GM12865 (cell line): Measurements from ENCODE around the gene GALR1.
A peak's percentile ranks its signal among the peaks of the same experiment; 100 is the strongest.

Experiments
- DNase-seq: peaks from one replicate; pipeline ENCODE4 v3.0.0; 2010; ENCODE audit warnings: low read depth
- H3K4me3 ChIP-seq: 2 replicates; pipeline ENCODE4 v1.5.1; 2011; ENCODE audit warnings: mild to moderate bottlenecking, low read depth, low read length, control low read depth
- TF ChIP-seq, protein P1 (sequence below): IDR thresholded peaks from 2 replicates; pipeline ENCODE4 v1.5.1; 2011; ENCODE audit warnings: low read length, control low read depth, low read depth, inconsistent platforms; ENCODE audit not compliant: insufficient read depth; ENCODE audit errors: missing control alignments

The GALR1 gene

DNA sequence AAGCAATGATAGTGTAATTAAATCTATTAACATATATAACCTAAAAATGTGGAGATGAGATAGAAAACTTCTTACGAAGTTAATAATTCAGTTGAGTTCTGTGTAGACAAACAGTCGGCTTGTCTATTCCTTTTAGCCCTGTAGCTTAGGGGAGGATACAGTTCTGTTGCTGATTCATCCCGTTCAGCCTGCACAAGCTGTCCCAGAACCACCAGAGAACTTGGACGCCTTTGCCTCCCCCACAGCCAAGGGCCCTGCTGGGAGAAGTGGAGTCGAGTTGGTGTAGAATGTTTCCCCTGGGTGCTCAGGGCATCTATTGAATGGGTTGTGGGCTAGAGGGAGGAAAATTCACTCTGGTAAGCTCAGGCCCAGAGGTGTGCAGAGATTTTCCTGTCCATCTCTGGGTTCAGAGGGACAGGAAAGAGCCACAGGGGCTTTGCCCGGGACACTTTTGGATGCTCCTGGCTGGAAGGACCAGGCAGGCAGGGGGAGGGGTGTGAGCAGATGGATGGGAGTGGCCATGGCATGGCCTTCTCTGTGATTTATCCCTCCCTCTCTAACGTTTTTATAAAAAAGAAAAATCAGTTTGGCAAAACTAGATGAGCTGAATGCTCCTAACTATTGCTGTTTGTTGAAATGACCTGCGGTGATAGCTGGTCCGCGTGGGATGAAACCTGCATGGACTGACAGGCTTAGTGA is 42.8 kb upstream of the GALR1 start:
- TF ChIP-seq, protein P1, sequence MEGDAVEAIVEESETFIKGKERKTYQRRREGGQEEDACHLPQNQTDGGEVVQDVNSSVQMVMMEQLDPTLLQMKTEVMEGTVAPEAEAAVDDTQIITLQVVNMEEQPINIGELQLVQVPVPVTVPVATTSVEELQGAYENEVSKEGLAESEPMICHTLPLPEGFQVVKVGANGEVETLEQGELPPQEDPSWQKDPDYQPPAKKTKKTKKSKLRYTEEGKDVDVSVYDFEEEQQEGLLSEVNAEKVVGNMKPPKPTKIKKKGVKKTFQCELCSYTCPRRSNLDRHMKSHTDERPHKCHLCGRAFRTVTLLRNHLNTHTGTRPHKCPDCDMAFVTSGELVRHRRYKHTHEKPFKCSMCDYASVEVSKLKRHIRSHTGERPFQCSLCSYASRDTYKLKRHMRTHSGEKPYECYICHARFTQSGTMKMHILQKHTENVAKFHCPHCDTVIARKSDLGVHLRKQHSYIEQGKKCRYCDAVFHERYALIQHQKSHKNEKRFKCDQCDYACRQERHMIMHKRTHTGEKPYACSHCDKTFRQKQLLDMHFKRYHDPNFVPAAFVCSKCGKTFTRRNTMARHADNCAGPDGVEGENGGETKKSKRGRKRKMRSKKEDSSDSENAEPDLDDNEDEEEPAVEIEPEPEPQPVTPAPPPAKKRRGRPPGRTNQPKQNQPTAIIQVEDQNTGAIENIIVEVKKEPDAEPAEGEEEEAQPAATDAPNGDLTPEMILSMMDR = no peak
- no peak for DNase-seq
- H3K4me3 ChIP-seq = no peak overlapping the region

DNA sequence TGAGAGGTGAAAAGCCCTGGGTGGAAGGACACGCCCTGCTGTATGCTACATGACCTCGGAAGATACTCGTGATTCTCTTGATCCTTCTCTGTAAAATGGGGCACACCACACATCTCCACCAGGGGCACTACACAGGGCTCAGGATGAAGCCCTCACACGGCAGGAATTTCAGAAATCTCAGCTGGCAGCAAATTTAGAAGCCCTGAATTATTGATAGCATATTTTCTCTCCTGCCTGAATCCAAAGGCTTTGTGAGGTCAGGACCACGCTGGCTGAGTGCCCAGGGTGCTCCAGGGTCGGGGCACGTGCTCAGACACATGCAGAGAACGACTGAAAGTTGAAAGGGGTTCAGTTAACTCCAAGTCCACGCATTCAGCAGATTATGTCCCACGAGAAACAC is 42.1 kb upstream of the GALR1 start:
- no peak overlapping the region for H3K4me3 ChIP-seq
- DNase-seq = peak; percentile 58
- TF ChIP-seq, protein P1 = peak; percentile 60

DNA sequence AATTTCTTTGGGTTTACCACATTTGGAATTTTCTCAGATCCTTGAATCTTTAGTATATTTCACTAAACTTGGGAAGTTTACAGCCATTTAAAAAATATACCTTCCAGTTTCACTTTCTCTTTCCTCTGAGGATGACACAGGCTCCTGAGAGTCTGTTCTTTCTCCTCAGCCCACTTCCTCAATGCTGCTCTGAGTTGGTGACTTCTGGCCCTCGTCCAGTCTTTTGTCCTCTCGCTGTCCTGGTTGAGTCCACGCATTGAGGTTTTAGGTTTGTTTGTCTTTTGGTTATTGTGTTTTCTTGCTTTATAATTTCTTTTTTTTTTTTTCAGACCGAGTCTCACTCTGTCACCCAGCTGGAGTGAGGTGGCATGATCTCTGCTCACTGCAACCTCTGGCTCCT is 40.7 kb upstream of the GALR1 start:
- TF ChIP-seq, protein P1 = no peak
- DNase-seq = peak; percentile 70
- peak overlapping the region; percentile 29 for H3K4me3 ChIP-seq

DNA sequence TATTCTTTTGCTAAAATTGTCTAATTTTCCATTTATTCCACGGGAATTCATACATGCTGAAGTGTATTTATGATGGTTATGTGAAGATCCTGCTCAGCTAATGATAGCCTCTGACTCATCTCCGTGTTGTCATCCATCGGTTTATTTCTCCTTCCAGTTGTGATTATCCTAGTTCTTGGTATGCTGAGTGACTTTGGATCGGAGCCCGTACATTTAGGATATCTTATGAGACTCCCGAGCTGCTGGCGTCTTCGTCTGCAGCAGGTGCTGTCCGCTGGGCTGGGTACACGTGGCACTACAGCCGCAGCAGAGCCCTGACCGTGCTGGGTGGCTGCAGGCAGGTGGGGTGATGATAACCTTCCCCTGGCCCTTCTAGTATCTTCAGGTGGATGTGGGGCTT is 40.1 kb upstream of the GALR1 start:
- TF ChIP-seq, protein P1 = no peak
- no peak overlapping the region for H3K4me3 ChIP-seq
- DNase-seq = no peak

DNA sequence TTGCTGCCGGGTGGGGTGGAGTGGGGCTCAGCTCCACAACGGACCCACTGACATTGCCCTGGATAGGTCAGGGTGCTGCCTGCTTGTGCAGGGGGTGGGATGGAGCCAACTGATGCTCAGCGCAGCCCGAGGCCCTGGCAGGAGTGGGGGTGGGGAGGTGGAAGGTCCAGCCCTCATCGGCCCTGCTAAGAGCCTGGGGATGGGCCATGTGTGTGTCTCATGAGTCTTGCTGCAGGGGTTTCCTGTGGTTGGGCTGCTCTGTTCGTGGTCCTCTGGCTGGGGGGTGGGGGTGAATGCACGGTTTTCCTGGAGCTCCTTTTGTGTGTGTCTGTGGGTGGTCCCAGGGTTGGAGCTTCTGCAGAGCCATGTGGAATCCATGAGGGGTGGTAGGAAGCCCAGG is 39.4 kb upstream of the GALR1 start:
- H3K4me3 ChIP-seq = no peak overlapping the region
- no peak for DNase-seq
- TF ChIP-seq, protein P1 = no peak

DNA sequence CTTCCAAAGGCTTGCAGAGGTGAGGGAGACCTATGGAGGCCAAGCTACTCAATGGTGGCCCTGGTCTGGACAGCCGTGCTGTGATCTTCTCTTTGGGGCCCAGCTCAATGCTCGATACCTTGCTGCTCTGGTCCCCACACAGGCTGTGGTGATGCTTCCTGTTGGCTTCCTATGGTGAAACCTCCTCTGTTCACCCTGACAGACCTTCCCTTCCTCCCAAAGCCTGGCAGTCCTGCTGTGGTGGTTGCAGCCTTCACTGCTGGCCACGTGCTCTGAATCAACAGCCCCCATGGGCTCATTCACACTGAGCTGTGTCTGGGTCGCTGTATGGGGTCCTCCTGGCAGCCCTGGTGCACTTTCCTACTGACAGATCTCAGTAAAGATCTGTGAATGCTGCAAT is 31.0 kb upstream of the GALR1 start:
- H3K4me3 ChIP-seq = no peak overlapping the region
- DNase-seq = no peak
- TF ChIP-seq, protein P1 = no peak

DNA sequence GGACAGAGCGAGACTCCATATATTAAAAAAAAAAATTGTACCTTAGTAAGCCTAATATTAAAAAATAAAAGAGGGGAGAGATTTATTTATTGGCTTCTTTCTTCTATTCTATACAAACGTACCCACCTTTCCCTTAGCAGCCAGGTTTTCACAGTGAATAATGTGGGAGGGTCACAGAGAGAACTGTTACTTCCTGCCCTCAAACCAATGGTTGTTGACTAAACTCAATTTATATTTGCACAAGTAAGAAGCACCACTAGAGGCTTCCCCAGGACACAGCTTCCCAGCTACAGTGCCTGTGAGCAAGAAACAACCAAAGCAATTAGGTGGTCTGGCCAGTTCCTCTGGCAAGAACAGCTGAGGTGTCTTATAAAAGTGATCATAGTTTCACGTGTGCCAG is 28.9 kb upstream of the GALR1 start:
- TF ChIP-seq, protein P1 = no peak
- H3K4me3 ChIP-seq = no peak overlapping the region
- DNase-seq = no peak
